HCT116 (cell line): ENCODE measurements around the gene CHRDL1.

Experiments
- EZH2 ChIP-seq: fragments of 200-600 bp; sonication (generic); IDR thresholded peaks from 2 replicates; pipeline ENCODE4 v1.6.1; 2017; ENCODE audit warnings: antibody characterized with exemption, mixed run types
- JUND ChIP-seq: IDR thresholded peaks from 2 replicates; pipeline ENCODE4 v1.6.1; 2012
- POLR2A ChIP-seq: IDR thresholded peaks from 2 replicates; pipeline ENCODE4 v1.7.0; 2011; ENCODE audit warnings: borderline replicate concordance; ENCODE audit not compliant: insufficient read depth, insufficient read length; ENCODE audit errors: extremely low read depth
- POLR2AphosphoS5 ChIP-seq: IDR thresholded peaks from 2 replicates; pipeline ENCODE4 v1.6.1; 2011; ENCODE audit warnings: mild to moderate bottlenecking, low read depth, low read length, moderate library complexity
- RAD21 ChIP-seq: IDR thresholded peaks from 2 replicates; pipeline ENCODE4 v1.6.1; 2012; ENCODE audit warnings: low read depth, mild to moderate bottlenecking
- SIN3A ChIP-seq: IDR thresholded peaks from 2 replicates; pipeline ENCODE4 v1.6.1; 2012; ENCODE audit warnings: low read depth
- TF ChIP-seq, protein P1 (sequence below), 3 experiments: fragments of 200-600 bp in 1 of 3; sonication (generic) in 1 of 3; IDR thresholded peaks in 2 of 3; conservative IDR thresholded peaks in 1 of 3; 2 replicates each; pipeline ENCODE4 v1.5.1; 2012 to 2017; ENCODE audit warnings: low read depth in 2 of 3, low read length in 2 of 3, antibody characterized with exemption in 1 of 3, borderline replicate concordance in 1 of 3, control low read depth in 1 of 3, mild to moderate bottlenecking in 1 of 3, mixed read lengths in 1 of 3, mixed run types in 1 of 3, moderate library complexity in 1 of 3; ENCODE audit not compliant: insufficient read depth in 1 of 3
- TF ChIP-seq, protein P2 (sequence below): IDR thresholded peaks from 2 replicates; pipeline ENCODE4 v1.6.1; 2012

DNA sequence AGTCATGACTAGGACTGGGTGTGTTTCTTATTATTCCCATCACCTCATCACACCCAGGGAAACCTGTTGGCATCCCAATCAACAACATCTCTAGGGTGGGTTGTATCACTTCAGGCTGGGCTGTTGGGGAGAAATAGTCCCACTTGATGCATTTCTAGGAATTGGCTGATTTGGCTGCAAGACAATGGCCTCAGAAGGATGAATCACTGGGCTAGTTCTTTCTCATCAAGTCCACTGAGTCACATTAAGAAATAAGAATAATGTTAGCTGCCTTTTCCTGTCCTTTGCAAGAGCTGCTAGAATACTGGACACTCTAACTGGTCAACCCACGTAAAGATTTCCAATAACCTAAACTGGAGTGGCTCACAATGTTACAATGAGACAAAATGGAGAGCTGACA lies 104.2 kb downstream of the CHRDL1 start:
- TF ChIP-seq, protein P1, sequence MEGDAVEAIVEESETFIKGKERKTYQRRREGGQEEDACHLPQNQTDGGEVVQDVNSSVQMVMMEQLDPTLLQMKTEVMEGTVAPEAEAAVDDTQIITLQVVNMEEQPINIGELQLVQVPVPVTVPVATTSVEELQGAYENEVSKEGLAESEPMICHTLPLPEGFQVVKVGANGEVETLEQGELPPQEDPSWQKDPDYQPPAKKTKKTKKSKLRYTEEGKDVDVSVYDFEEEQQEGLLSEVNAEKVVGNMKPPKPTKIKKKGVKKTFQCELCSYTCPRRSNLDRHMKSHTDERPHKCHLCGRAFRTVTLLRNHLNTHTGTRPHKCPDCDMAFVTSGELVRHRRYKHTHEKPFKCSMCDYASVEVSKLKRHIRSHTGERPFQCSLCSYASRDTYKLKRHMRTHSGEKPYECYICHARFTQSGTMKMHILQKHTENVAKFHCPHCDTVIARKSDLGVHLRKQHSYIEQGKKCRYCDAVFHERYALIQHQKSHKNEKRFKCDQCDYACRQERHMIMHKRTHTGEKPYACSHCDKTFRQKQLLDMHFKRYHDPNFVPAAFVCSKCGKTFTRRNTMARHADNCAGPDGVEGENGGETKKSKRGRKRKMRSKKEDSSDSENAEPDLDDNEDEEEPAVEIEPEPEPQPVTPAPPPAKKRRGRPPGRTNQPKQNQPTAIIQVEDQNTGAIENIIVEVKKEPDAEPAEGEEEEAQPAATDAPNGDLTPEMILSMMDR (IDR thresholded peaks at IDR 0.05 in 2 of 3, conservative IDR thresholded peaks at IDR 0.05 in 1 of 3; ENCODE audit: borderline replicate concordance in 1 of 3, insufficient read depth in 1 of 3, low read depth in 2 of 3, low read length in 2 of 3) = no peak
- TF ChIP-seq EZH2 (no peak), POLR2AphosphoS5 (no peak), SIN3A (no peak), RAD21 (no peak), POLR2A (no peak), JUND (no peak)
- TF ChIP-seq, protein P2, sequence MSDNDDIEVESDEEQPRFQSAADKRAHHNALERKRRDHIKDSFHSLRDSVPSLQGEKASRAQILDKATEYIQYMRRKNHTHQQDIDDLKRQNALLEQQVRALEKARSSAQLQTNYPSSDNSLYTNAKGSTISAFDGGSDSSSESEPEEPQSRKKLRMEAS = no peak
